GM12878 (cell line): Measurements from ENCODE around the gene CGB2. TPM values are rescaled to one million over a fixed set of nuclear protein-coding genes. Genes with fewer than 3 reads are reported as not detected.

Experiments used
- BHLHE40 ChIP-seq, 2 experiments: fragments of 450-650 bp in 1 of 2; IDR thresholded peaks; 2 replicates each; pipeline ENCODE4 v1.6.1; 2011 to 2017; ENCODE audit warnings: low read depth in 2 of 2, borderline replicate concordance in 1 of 2, improper control_type of control experiment in 1 of 2, low read length in 1 of 2, mild to moderate bottlenecking in 1 of 2
- CHD2 ChIP-seq: IDR thresholded peaks from 2 replicates; pipeline ENCODE4 v1.6.1; 2011; ENCODE audit warnings: low read depth, low read length, improper control_type of control experiment, borderline replicate concordance
- DPF2 ChIP-seq: fragments of 450-650 bp; IDR thresholded peaks from 2 replicates; pipeline ENCODE4 v1.6.1; 2017; ENCODE audit warnings: mild to moderate bottlenecking
- EGR1 ChIP-seq, 2 experiments: IDR thresholded peaks; 1 replicate in 1 of 2; 2 replicates in 1 of 2; pipeline ENCODE4 v1.6.1; 2011 to 2012; ENCODE audit warnings: low read depth in 2 of 2, low read length in 2 of 2, borderline replicate concordance in 1 of 2, mild to moderate bottlenecking in 1 of 2, moderate library complexity in 1 of 2
- HDAC2 ChIP-seq: fragments of 200-600 bp; sonication (generic); IDR thresholded peaks from 2 replicates; pipeline ENCODE4 v1.6.1; 2017
- HDGF ChIP-seq: fragments of 450-650 bp; IDR thresholded peaks from 2 replicates; pipeline ENCODE4 v1.6.1; 2016; ENCODE audit warnings: antibody characterized with exemption
- IKZF2 ChIP-seq, 2 experiments: fragments of 450-650 bp; IDR thresholded peaks; 2 replicates each; pipeline ENCODE4 v1.6.1; 2017; ENCODE audit warnings: mild to moderate bottlenecking in 2 of 2, moderate library complexity in 2 of 2
- JUNB ChIP-seq: IDR thresholded peaks from 2 replicates; pipeline ENCODE4 v1.6.1; 2016; ENCODE audit warnings: antibody characterized with exemption, mild to moderate bottlenecking
- NBN ChIP-seq: fragments of 450-650 bp; IDR thresholded peaks from 2 replicates; pipeline ENCODE4 v1.6.1; 2016
- NFYB ChIP-seq: IDR thresholded peaks from 2 replicates; pipeline ENCODE4 v1.6.1; 2011; ENCODE audit warnings: low read depth, mild to moderate bottlenecking, low read length, improper control_type of control experiment, moderate library complexity; ENCODE audit not compliant: insufficient read depth
- NRF1 ChIP-seq: conservative IDR thresholded peaks from 2 replicates; pipeline ENCODE4 v1.6.1; 2011; ENCODE audit warnings: mild to moderate bottlenecking, low read depth, low read length, improper control_type of control experiment
- PAX8 ChIP-seq: fragments of 450-650 bp; IDR thresholded peaks from 2 replicates; pipeline ENCODE4 v1.6.1; 2017; ENCODE audit warnings: mild to moderate bottlenecking, moderate library complexity
- PML ChIP-seq: IDR thresholded peaks from 2 replicates; pipeline ENCODE4 v1.6.1; 2012; ENCODE audit warnings: low read length, inconsistent platforms
- POLR2A ChIP-seq: IDR thresholded peaks from 2 replicates; pipeline ENCODE4 v1.6.1; 2011; ENCODE audit warnings: low read depth, mild to moderate bottlenecking, low read length
- RUNX3 ChIP-seq: IDR thresholded peaks from 2 replicates; pipeline ENCODE4 v1.6.1; 2012; ENCODE audit warnings: low read length, inconsistent platforms
- TCF3 ChIP-seq: IDR thresholded peaks from 2 replicates; pipeline ENCODE4 v1.6.1; 2012; ENCODE audit warnings: low read depth, mild to moderate bottlenecking, low read length, borderline replicate concordance; ENCODE audit not compliant: insufficient read depth
- YY1 ChIP-seq: IDR thresholded peaks from 2 replicates; pipeline ENCODE4 v1.6.1; 2011; ENCODE audit warnings: low read depth, mild to moderate bottlenecking, low read length
- ZNF622 ChIP-seq: fragments of 450-650 bp; IDR thresholded peaks from 2 replicates; pipeline ENCODE4 v1.6.1; 2017; ENCODE audit warnings: mild to moderate bottlenecking, inconsistent platforms
- polyA plus RNA-seq, 11 experiments: library from polyadenylated mRNA; depleted of rRNA in 4 of 11; unstranded in 6 of 11; stranded (reverse) in 5 of 11; fragments of >200 nt; fragmentation: Nextera tagmentation in 4 of 11; fragmentation: Illumina TruSeq in 1 of 11; extraction: Ambion mirVana in 4 of 11; extraction: Trizol in 1 of 11; gene quantifications; 1 replicate in 1 of 11; 2 replicates in 10 of 11; pipeline versions ENCODE4 v1.2.1 to v1.2.3, GENCODE V29; 2011 to 2016; ENCODE audit warnings: inconsistent platforms in 2 of 11, missing spikeins in 2 of 11, low read depth in 1 of 11
- total RNA-seq, 4 experiments: library from RNA; depleted of rRNA in 3 of 4; stranded (reverse); fragments of >200 nt in 3 of 4; fragmentation: Illumina TruSeq in 1 of 4; extraction: Trizol in 1 of 4; gene quantifications; 2 replicates each; pipeline versions ENCODE4 v1.2.1 to v1.2.3, GENCODE V29; 2013 to 2021
- TF ChIP-seq, protein P1 (sequence below): fragments of 450-650 bp; IDR thresholded peaks from 2 replicates; pipeline ENCODE4 v1.6.1; 2014; ENCODE audit warnings: mild to moderate bottlenecking
- TF ChIP-seq, protein P2 (sequence below): fragments of 450-650 bp; IDR thresholded peaks from 2 replicates; pipeline ENCODE4 v1.6.1; 2016; ENCODE audit warnings: mild to moderate bottlenecking
- TF ChIP-seq, protein P3 (sequence below), 3 experiments: IDR thresholded peaks in 2 of 3; conservative IDR thresholded peaks in 1 of 3; 2 replicates each; pipeline ENCODE4 v1.5.1; 2011; ENCODE audit warnings: low read depth in 3 of 3, low read length in 3 of 3, mild to moderate bottlenecking in 3 of 3, control low read depth in 2 of 3, moderate library complexity in 2 of 3, inconsistent platforms in 1 of 3, mixed read lengths in 1 of 3; ENCODE audit not compliant: control insufficient read depth in 2 of 3, insufficient read depth in 1 of 3; ENCODE audit errors: extremely low read depth in 1 of 3
- TF ChIP-seq, protein P4 (sequence below): fragments of 450-650 bp; conservative IDR thresholded peaks from 2 replicates; pipeline ENCODE4 v1.6.1; 2017; ENCODE audit warnings: mild to moderate bottlenecking, moderate library complexity
- TF ChIP-seq, protein P5 (sequence below): IDR thresholded peaks from 2 replicates; pipeline ENCODE4 v1.6.1; 2011; ENCODE audit warnings: mild to moderate bottlenecking, low read depth, low read length, moderate library complexity; ENCODE audit not compliant: insufficient replicate concordance

CGB2 gene
- total and polyA plus RNA-seq, 10 of the 15 experiments (the other 5 are each of a cell fraction or from before 2014, with no cell fraction given) = 0.20 to 0.37 TPM; not detected in 8

DNA sequence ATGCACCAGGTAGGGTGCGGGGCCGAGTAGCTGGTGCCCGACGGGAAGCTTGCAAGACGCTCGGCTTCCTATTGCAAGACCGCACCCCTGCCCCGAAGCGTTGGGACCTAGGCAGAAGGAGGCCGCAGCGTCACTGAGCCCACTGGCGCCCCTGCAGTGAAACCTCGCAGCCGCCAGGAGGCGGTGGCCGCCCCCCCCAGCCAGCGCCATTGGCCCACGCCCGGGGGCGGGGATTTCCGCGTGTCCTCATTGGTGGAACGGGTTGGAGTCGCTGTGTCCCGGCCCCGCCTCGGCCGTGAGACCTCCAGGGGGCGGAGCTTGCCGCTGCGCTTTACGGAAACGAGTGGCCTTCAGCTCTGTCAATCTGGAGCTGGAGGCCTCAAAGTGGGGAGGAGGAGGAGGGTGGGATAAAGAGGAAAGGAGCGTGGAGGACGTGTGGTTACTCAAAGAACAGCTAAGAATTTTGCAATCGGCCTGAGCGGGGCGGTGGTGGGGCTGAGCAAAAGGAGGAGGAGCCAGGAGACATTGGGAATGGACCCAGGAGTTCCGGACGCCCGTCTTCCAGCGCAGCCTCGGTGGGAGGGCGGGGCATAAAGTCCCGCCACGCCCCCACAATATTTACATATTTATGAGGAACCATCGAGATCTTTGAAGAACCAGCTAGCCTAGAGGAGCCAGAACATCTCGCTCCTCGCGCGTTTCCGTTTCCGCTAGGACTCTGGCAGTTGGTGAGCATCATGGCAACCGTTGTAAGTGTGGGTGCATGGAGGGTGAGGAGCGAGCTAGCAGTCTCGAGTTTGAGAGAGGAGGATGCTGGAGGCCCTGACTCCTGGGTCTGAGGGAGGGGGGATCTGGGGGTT is 38.3 kb upstream of the CGB2 start, which contains the start of the genes GYS1 and RUVBL2 (continued):
- TF ChIP-seq, protein P1, sequence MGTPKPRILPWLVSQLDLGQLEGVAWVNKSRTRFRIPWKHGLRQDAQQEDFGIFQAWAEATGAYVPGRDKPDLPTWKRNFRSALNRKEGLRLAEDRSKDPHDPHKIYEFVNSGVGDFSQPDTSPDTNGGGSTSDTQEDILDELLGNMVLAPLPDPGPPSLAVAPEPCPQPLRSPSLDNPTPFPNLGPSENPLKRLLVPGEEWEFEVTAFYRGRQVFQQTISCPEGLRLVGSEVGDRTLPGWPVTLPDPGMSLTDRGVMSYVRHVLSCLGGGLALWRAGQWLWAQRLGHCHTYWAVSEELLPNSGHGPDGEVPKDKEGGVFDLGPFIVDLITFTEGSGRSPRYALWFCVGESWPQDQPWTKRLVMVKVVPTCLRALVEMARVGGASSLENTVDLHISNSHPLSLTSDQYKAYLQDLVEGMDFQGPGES = peak; percentile 88
- peak; percentile 67 for TF ChIP-seq PML
- peak; percentile 93 for TF ChIP-seq NFYB
- peak; percentile 25; the same call in 1 of the 2 replicates for TF ChIP-seq NRF1
- TF ChIP-seq HDAC2 = no peak
- TF ChIP-seq EGR1 (IDR thresholded peaks at IDR 0.05; ENCODE audit: borderline replicate concordance in 1 of 2, low read depth in 2 of 2, low read length in 2 of 2) = peak in 1 of 2 experiments; percentile 73; a peak in 2 of 3 replicates
- no peak for TF ChIP-seq PAX8
- TF ChIP-seq, protein P2, sequence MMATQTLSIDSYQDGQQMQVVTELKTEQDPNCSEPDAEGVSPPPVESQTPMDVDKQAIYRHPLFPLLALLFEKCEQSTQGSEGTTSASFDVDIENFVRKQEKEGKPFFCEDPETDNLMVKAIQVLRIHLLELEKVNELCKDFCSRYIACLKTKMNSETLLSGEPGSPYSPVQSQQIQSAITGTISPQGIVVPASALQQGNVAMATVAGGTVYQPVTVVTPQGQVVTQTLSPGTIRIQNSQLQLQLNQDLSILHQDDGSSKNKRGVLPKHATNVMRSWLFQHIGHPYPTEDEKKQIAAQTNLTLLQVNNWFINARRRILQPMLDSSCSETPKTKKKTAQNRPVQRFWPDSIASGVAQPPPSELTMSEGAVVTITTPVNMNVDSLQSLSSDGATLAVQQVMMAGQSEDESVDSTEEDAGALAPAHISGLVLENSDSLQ = peak; percentile 99
- TF ChIP-seq CHD2 = peak; percentile 91
- TF ChIP-seq RUNX3 = peak; percentile 22; the same call in 1 of the 2 replicates
- peak; percentile 90 for TF ChIP-seq POLR2A
- TF ChIP-seq, protein P3, sequence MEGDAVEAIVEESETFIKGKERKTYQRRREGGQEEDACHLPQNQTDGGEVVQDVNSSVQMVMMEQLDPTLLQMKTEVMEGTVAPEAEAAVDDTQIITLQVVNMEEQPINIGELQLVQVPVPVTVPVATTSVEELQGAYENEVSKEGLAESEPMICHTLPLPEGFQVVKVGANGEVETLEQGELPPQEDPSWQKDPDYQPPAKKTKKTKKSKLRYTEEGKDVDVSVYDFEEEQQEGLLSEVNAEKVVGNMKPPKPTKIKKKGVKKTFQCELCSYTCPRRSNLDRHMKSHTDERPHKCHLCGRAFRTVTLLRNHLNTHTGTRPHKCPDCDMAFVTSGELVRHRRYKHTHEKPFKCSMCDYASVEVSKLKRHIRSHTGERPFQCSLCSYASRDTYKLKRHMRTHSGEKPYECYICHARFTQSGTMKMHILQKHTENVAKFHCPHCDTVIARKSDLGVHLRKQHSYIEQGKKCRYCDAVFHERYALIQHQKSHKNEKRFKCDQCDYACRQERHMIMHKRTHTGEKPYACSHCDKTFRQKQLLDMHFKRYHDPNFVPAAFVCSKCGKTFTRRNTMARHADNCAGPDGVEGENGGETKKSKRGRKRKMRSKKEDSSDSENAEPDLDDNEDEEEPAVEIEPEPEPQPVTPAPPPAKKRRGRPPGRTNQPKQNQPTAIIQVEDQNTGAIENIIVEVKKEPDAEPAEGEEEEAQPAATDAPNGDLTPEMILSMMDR (IDR thresholded peaks at IDR 0.05 in 2 of 3, conservative IDR thresholded peaks at IDR 0.05 in 1 of 3; ENCODE audit: control insufficient read depth in 2 of 3, extremely low read depth in 1 of 3, insufficient read depth in 1 of 3, low read depth in 3 of 3, low read length in 3 of 3) = peak; percentile 98; a peak in 5 of 6 replicates
- TF ChIP-seq, protein P4, sequence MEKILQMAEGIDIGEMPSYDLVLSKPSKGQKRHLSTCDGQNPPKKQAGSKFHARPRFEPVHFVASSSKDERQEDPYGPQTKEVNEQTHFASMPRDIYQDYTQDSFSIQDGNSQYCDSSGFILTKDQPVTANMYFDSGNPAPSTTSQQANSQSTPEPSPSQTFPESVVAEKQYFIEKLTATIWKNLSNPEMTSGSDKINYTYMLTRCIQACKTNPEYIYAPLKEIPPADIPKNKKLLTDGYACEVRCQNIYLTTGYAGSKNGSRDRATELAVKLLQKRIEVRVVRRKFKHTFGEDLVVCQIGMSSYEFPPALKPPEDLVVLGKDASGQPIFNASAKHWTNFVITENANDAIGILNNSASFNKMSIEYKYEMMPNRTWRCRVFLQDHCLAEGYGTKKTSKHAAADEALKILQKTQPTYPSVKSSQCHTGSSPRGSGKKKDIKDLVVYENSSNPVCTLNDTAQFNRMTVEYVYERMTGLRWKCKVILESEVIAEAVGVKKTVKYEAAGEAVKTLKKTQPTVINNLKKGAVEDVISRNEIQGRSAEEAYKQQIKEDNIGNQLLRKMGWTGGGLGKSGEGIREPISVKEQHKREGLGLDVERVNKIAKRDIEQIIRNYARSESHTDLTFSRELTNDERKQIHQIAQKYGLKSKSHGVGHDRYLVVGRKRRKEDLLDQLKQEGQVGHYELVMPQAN = 0 out of 2 replicates have a peak, but pooled peaks have one; percentile 31
- peak; percentile 79 for TF ChIP-seq NBN
- TF ChIP-seq, protein P5, sequence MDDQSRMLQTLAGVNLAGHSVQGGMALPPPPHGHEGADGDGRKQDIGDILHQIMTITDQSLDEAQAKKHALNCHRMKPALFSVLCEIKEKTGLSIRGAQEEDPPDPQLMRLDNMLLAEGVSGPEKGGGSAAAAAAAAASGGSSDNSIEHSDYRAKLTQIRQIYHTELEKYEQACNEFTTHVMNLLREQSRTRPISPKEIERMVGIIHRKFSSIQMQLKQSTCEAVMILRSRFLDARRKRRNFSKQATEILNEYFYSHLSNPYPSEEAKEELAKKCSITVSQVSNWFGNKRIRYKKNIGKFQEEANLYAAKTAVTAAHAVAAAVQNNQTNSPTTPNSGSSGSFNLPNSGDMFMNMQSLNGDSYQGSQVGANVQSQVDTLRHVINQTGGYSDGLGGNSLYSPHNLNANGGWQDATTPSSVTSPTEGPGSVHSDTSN = peak; percentile 96
- TF ChIP-seq YY1 = peak; percentile 94
- no peak for TF ChIP-seq TCF3
- peak in 1 of 2 experiments; percentile 53; a peak in 2 of 4 replicates for TF ChIP-seq BHLHE40 (IDR thresholded peaks at IDR 0.05; ENCODE audit: borderline replicate concordance in 1 of 2, low read depth in 2 of 2, low read length in 1 of 2)
- TF ChIP-seq HDGF = peak; percentile 87
- no peak for TF ChIP-seq JUNB
- TF ChIP-seq DPF2 = peak; percentile 93
- peak; percentile 97 to 98 for TF ChIP-seq IKZF2 (IDR thresholded peaks at IDR 0.05)
- TF ChIP-seq ZNF622 = no peak
